Activated T-cell treated with anti-CD3 and anti-CD28 coated beads, Interleukin-2, amount 50 U/mL, for 4 hours (primary cell): Measurements from ENCODE around the gene COX4I2. TPM values are rescaled to one million over a fixed set of nuclear protein-coding genes. Genes with fewer than 3 reads are reported as not detected.
A peak's percentile ranks its signal among the peaks of the same experiment; 100 is the strongest.
"Not testable (repeated sequence)": the region's sequence is repeated elsewhere in the genome, so short reads cannot be mapped to it uniquely, and the experiment has no call there.

ENCODE experiments used
- ATAC-seq, 2 donors: fragments of 200-7000 bp; cut with Tn5 transposase; one replicate each; pipeline ENCODE4 v1.10.0; 2021
- DNase-seq: peaks from one replicate; pipeline ENCODE4 v3.0.0-alpha.2; 2020
- H3K27me3 Mint-ChIP-seq: one replicate; pipeline ENCODE4 v1.8.0; 2021; ENCODE audit warnings: low read depth, mixed read lengths
- H3K36me3 Mint-ChIP-seq: one replicate; pipeline ENCODE4 v1.8.0; 2022; ENCODE audit warnings: mixed read lengths; ENCODE audit not compliant: insufficient read depth
- H3K4me1 Mint-ChIP-seq: one replicate; pipeline ENCODE4 v1.8.0; 2021; ENCODE audit warnings: low read depth, mixed read lengths
- H3K4me3 Mint-ChIP-seq: one replicate; pipeline ENCODE4 v1.8.0; 2021; ENCODE audit warnings: mild to moderate bottlenecking, moderate library complexity, mixed read lengths
- H3K9me3 Mint-ChIP-seq: one replicate; pipeline ENCODE4 v1.8.0; 2021; ENCODE audit warnings: mixed read lengths
- total RNA-seq, 3 donors: library from RNA; stranded (reverse); gene quantifications; one replicate each; pipeline ENCODE4 v1.2.1, GENCODE V29; 2021

COX4I2 gene
- not detected for total RNA-seq

DNA sequence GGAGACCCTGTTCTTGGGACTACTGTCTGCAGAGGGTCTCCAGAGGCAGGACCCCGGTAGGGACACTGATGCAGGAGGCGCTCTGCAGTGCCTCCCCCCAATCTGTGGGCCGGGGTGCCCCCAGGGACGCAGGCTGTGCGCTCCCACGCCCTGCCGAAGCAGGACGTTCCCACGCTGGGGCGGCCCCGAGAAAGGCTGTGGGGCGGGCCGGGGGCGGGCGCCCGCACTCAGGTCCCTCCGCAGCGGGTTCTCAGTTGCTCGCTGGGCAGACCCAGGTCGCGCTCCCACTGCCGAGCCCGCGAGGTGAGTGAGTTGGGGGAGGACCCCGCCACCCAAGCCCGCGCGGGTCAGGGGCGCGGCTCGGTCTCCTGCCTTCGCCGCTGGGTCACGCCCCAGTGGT lies at the start of gene COX4I2:
COX4I2 (plus strand) TSS at position 253 of the 400 bp plus-strand sequence. CDS start 1,106 bp downstream, outside the sequence.
- no peak within 1 kb of the TSS for H3K4me3 Mint-ChIP-seq
- no peaks in the 10 kb centered on the region for H3K36me3 Mint-ChIP-seq
- peaks cover 4% of the 10 kb centered on the region for H3K27me3 Mint-ChIP-seq
- ATAC-seq (no peak), DNase-seq (no peak)
- H3K4me1 Mint-ChIP-seq = no peaks in the 10 kb centered on the region
- no peaks in the 10 kb centered on the region for H3K9me3 Mint-ChIP-seq

DNA sequence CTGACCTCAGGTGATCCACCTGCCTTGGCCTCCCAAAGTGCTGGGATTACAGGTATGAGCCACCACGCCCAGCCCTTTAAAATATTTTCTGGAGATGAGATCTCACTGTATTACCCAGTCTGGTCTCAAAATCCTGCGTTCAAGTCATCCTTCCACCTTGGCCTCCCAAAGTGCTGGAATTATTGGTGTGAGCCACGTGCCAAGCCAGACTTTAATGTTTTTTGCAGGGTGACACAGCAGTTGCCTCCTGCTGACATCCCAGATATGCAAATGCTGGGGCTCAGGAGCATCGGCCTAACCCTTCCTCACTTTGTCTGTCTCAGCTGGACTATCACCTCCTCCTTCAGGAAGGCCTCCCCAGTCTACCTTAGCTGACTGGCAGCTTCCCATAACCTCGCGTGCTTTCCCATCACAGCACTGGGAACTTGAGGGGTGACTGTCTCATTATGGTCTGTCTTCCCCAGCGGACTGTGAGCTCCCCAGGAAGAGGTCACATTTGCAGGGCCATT lies 46.9 kb upstream of the COX4I2 start:
- H3K9me3 Mint-ChIP-seq = no peaks in the 10 kb centered on the region
- no peaks in the 10 kb centered on the region for H3K36me3 Mint-ChIP-seq
- peaks cover 26% of the 10 kb centered on the region for H3K27me3 Mint-ChIP-seq
- no peak overlapping the region for H3K4me3 Mint-ChIP-seq
- no peak for ATAC-seq
- DNase-seq = no peak
- H3K4me1 Mint-ChIP-seq = peaks cover 5% of the 10 kb centered on the region

DNA sequence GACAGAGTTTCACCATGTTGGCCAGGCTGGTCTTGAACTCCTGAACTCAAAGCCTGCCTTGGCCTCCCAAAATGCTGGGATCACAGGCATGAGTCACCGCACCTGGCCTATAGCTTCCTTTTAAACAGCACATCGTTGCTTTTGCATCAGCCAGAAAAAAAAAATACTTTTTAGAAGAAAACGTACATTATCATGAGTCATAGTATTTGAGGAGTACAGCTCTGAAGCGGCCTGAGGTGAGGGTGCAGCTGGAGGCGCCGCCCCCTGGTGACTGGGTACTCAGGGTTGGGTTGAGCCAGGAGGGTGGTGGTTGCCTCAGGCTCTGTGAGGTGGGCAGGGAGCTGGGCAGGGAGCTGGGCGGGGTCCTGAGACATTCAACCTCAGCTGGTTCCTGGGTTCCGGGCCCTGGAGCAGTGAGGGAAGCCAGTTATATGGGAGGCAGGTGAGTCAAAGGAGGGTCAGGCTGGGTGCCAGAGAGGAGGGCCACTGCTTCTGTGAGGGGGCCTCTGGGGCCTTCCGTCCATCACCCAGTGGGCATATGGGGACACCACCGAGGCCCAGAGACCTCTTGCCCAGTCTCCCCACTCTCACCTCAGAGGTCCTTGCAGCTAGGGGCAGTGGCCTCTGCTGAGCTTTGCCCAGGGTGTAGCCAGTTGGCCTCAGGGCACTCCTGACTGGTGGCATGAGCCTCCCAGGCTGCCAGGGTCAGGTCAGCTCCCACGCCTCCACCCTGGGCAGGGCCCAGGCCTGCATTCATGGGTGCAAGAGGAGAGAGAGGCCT lies 44.3 kb upstream of the COX4I2 start:
- DNase-seq = no peak
- Mint-ChIP-seq H3K36me3 (no peaks in the 10 kb centered on the region), H3K9me3 (no peaks in the 10 kb centered on the region)

DNA sequence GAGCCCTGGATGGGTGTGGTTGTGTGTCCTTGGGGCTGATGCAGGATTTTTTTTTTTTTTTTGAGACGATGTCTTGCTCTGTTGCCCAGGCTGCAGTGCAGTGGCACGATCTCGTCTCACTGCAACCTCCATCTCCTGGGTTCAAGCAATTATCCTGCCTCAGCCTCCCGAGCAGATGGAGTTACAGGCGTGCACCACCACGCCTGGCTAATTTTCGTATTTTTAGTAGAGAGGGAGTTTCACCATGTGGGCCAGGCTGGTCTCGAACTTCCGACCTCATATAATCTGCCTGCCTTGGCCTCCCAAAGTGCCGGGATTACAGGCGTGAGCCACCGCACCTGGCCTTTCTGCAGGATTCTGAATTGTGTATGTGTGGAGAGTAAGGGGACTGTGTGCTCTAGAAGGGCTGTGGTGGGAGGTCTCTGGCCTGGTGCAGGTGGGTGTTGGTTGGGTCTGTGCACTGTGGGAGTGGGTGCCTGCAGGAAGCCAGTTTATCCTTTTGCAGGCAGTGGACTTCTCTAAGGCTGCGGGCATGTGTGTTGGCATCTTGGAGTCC lies 43.6 kb upstream of the COX4I2 start:
- no peaks in the 10 kb centered on the region for H3K4me1 Mint-ChIP-seq
- DNase-seq (no peak), ATAC-seq (no peak)
- no peak overlapping the region for H3K4me3 Mint-ChIP-seq
- peaks cover 5% of the 10 kb centered on the region for H3K27me3 Mint-ChIP-seq
- no peaks in the 10 kb centered on the region for H3K9me3 Mint-ChIP-seq
- H3K36me3 Mint-ChIP-seq = no peaks in the 10 kb centered on the region

More for the DNA sequence above, 44.3 kb upstream of the COX4I2 start:
- H3K4me3 Mint-ChIP-seq = no peak overlapping the region
- H3K4me1 Mint-ChIP-seq = peaks cover under 1% of the 10 kb centered on the region
- H3K27me3 Mint-ChIP-seq = peaks cover 11% of the 10 kb centered on the region
- peak; percentile 52 to 73 for ATAC-seq

DNA sequence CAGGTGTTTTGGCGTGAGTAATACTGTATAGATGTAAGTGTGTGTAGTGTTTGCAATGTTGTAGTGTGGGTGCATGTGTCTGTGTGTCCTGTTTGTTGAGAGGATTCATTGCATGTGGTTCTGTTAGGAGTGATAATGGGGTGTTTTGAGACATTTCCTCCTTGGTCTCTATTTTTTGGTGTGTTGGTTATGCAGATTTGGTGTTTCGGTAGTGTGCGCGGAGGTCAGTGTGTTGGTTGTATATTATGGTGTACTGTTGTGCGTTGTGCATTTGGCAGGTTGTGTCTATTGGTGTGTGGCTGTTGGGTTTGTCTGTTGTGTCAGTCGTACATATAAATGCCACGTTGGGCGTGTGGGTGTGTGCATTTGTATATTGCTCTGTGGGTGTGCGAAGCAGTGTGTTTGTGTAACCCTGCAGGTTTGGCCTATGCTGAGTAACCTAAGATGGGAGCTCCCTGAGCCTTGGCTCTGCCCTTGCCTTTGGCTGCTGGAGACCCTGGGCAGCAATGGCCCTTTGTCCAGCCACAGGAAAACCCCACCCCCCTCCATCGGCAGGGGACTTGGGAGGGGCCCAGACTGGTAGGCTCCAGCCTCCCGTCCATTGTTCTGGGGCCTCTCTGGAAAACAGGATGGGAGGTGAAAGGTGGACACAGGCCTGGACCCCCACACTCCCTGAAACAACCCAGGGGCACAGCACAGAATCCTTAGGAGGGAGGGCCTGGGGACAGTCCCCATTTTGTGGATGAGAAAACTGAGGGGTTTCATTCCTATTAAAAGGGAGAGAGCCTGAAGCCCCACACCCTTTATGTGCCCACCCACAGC lies 42.9 kb upstream of the COX4I2 start:
- Mint-ChIP-seq H3K9me3 (no peaks in the 10 kb centered on the region), H3K4me3 (no peak overlapping the region), H3K27me3 (peaks cover 2% of the 10 kb centered on the region), H3K36me3 (no peaks in the 10 kb centered on the region), H3K4me1 (no peaks in the 10 kb centered on the region)
- ATAC-seq (no peak), DNase-seq (no peak)

DNA sequence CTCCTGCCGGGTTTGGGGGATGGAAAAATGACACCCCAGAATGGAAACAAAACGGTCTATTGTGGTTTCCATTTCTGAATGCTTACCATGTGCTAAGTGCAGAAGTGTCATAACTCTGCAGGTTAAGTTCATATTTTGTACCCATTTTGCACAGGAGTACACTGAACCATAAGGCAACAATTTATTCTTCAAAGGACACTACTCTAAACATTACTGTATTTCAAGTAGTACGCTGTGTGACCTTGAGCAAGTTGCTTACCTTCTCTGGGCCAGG lies 42.4 kb upstream of the COX4I2 start:
- no peak for DNase-seq
- Mint-ChIP-seq H3K36me3 (no peaks in the 10 kb centered on the region), H3K9me3 (no peaks in the 10 kb centered on the region), H3K4me1 (no peaks in the 10 kb centered on the region), H3K27me3 (peaks cover 2% of the 10 kb centered on the region), H3K4me3 (no peak overlapping the region)
- ATAC-seq = no peak

DNA sequence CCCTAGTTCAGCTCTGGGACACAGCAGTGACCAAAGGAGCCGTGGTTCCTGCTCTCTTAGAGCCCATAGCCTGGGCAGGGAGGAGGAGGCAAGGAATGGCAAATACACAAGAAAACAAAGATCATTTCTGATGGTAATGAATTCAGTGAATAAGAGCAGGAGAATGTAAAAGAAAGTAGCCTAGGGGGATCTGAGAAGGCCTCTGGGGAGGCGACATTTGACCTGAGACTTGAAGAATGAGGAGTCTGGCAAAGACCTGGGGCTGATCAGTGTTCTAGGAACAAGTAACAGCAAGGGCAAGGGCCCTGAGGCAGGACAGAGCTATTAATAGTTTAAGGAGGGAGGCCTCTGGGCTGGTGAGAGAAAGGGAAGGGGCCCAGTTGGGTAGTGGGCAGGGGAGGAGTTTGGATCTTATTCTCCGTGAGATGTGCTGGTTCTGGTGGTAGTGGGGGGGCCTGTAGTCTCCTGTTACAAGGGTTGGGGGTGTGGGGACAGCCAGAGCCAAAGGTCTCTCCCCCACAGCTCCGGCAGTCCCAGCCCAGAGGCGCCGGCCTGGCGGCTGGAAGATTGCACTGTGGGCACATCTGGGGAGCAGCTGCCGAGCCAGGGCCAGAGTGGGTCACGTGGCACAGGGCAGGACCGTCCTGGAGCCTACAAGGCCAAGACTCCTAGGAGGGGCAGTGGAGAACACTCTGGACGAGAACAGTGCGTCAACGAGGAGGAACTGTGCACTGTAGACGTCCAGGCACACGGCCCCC lies 41.9 kb upstream of the COX4I2 start:
- DNase-seq = no peak
- no peaks in the 10 kb centered on the region for H3K36me3 Mint-ChIP-seq
- no peak overlapping the region for H3K4me3 Mint-ChIP-seq
- no peaks in the 10 kb centered on the region for H3K9me3 Mint-ChIP-seq
- H3K4me1 Mint-ChIP-seq = no peaks in the 10 kb centered on the region
- H3K27me3 Mint-ChIP-seq = peaks cover 4% of the 10 kb centered on the region
- no peak for ATAC-seq

DNA sequence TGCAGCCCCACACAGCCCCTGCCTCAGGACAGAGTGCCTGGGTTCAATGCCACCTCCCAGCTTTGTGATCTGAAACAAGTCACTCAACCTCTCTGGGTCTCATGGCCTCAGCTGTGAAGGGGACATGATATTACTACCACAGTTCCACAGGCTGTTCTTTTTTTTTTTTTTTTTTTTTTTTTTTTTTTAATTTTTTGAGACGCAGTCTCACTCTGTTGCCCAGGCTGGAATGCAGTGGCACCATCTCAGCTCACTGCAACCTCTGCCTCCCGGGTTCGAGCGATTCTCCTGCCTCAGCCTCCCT lies 41.3 kb upstream of the COX4I2 start:
- H3K4me1 Mint-ChIP-seq, H3K27me3 Mint-ChIP-seq, H3K9me3 Mint-ChIP-seq, H3K4me3 Mint-ChIP-seq, H3K36me3 Mint-ChIP-seq, ATAC-seq, DNase-seq: not testable (repeated sequence)

DNA sequence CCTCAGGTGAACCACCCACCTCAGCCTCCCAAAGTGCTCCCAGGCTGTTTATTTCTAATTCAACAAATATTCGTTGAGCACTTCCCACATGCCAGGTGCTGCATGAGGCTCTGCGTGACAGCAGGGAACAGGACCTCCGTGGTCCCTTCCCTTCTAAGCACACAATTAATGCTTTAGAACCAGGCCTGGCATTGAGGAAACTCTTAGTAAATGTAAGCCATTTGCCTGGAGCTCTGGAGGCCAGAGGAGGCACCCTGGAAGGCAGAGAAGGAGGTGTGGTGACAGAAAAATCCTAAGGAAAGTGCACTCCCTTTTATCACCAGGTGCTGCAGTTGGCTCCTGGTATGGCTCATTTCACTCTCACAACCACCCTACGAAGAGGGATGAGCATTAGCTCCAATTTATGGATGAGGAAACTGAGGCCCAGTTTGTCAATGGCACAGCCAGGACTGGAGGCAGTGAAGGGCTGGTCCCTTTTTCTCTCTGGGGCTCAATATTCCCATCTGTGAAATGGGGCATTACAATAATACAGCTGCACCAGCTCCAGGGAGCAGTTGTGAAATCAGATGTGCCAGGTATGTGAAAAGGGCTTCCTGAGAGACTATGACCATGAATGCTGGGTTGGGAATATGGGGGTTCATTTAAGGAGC lies 40.8 kb upstream of the COX4I2 start:
- DNase-seq (no peak), ATAC-seq (no peak)
- no peaks in the 10 kb centered on the region for H3K36me3 Mint-ChIP-seq
- H3K4me1 Mint-ChIP-seq = no peaks in the 10 kb centered on the region
- peaks cover 4% of the 10 kb centered on the region for H3K27me3 Mint-ChIP-seq
- H3K4me3 Mint-ChIP-seq = no peak overlapping the region
- H3K9me3 Mint-ChIP-seq = no peaks in the 10 kb centered on the region

DNA sequence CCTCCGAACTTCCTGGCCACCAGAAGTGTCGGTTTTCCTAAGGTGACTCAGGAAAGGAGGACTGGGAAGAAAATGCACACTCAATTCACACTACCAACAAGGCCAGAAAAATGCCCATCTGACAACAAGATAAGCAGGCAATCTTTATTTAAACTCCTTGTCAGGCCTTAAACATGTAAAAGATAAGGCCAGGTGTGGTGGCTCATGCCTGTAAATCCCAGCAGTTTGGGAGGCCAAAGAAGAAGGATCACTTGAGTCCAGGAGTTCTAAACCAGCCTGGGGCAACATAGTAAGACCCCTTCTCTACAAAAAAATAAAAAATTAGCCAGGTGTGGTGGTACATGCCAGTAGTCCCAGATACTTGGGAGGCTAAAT lies 40.2 kb upstream of the COX4I2 start:
- Mint-ChIP-seq H3K36me3 (no peaks in the 10 kb centered on the region), H3K9me3 (no peaks in the 10 kb centered on the region), H3K27me3 (peaks cover 5% of the 10 kb centered on the region), H3K4me1 (peaks cover under 1% of the 10 kb centered on the region), H3K4me3 (no peak overlapping the region)
- ATAC-seq = no peak
- no peak for DNase-seq

DNA sequence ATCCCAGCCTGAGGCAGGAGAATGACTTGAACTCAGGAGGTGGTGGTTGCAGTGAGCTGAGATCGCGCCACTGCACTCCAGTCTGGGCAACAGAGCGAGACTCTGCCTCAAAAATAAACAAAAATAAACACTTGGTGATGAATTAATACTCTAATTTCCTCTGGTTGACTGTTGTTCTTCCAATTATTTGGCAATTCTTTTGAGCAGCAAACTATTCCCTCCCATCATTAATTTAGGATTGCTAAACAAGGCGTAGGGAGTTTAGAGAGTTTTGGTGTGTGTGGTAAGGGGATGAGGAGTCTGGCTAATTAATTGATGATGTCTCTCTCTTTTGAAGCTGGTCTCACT lies 35.3 kb upstream of the COX4I2 start:
- DNase-seq = no peak
- H3K27me3 Mint-ChIP-seq = peaks cover 36% of the 10 kb centered on the region
- H3K4me1 Mint-ChIP-seq = peaks cover 24% of the 10 kb centered on the region
- ATAC-seq = no peak
- H3K9me3 Mint-ChIP-seq = no peaks in the 10 kb centered on the region
- H3K36me3 Mint-ChIP-seq = no peaks in the 10 kb centered on the region
- no peak overlapping the region for H3K4me3 Mint-ChIP-seq

DNA sequence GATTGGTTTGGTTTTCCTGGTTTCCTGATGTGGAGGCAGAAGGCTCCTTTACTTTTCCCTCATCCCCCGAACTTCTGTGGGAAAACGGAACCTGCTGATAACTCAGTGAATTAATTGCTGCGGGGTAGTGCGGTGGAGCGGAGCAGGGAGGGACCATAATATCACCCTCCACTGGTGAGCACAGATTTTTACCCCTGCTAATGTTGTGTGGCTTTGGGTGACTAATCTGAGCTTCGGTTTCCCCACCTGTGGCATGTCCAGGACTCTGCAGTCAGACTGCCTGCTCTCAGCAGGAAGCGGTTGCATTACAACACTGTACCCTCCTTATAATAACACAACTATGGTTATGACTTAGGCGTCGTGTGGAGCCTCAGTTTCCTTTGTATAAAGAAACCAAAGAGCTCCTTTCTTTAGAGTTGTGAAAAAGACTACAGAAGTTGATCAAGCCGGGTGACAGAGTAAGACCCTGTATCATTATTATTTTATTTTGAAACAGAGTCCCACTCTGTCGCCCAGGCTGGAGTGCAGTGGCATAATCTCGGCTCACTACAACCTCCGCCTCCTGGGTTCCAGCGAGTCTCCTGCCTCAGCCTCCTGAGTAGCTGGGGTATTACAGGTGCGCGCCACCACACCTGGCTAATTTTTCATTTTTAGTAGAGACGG lies 34.8 kb upstream of the COX4I2 start:
- Mint-ChIP-seq H3K4me3 (peak overlapping the region; percentile 35), H3K36me3 (no peaks in the 10 kb centered on the region), H3K4me1 (peaks cover 24% of the 10 kb centered on the region), H3K9me3 (no peaks in the 10 kb centered on the region), H3K27me3 (peaks cover 41% of the 10 kb centered on the region)
- DNase-seq (peak; percentile 21), ATAC-seq (peak; percentile 64 to 71)

DNA sequence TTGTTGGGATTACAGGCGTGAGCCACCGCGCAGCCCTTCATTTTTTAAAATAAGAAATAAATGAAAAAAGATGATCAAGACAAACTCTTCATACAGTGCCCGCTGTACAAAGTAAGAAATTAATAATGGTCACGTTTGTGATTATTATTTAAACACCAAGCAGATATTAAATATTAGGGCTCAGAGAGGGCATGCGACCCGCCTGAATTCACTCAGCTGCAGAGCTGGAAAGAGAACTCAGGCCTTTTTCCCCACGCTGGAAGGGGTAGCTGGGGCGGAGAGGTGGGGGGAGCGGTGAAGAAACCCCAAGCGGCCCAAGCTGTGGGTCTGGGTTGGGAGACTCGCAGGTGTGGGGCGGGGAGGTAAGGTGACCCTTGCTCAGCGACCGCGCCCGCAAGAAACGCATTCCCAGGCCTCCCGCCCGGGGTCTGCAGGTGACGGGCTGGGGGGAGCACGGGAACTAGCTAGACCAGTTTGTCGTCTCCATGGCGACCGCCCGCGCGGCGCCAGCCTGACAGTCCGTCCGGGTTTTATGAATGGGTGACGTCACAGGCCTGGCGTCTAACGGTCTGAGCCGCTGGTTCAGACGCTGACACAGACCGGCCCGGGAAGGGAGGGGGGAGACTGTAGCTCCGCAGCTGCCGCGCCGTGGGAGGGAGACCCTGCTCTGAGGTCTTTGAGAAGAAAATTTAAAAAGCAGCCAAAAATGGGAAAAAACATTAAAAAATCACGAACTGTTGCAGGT lies 33.7 kb upstream of the COX4I2 start:
- Mint-ChIP-seq H3K27me3 (peaks cover 49% of the 10 kb centered on the region), H3K36me3 (no peaks in the 10 kb centered on the region), H3K9me3 (no peaks in the 10 kb centered on the region), H3K4me3 (peak overlapping the region; percentile 88), H3K4me1 (peaks cover 24% of the 10 kb centered on the region)
- DNase-seq (peak; percentile 62), ATAC-seq (peak; percentile 21 to 33)
